Prostate gland (tissue), 2 donors: ENCODE results near the gene PPP1R15B. TPM values are rescaled to one million over a fixed set of nuclear protein-coding genes. Genes with fewer than 3 reads are reported as not detected.

Experiments used
- DNase-seq: peaks from one replicate; pipeline ENCODE4 v3.0.0-alpha.2; 2019; ENCODE audit warnings: low spot score
- H3K27ac ChIP-seq, 2 donors: fragments of 200-600 bp; sonication (generic); 2 replicates each; pipeline ENCODE4 v1.5.1; 2017 to 2019
- H3K27me3 ChIP-seq: fragments of 200-600 bp; sonication (generic); replicated peaks from 2 replicates; pipeline ENCODE4 v1.5.1; 2019; ENCODE audit not compliant: insufficient read depth
- H3K36me3 ChIP-seq, 2 donors: fragments of 200-600 bp; sonication (generic); 1 replicate in 1 of 2; 2 replicates in 1 of 2; pipeline versions ENCODE4 v1.5.1 to v1.8.1; 2017 to 2019
- H3K4me1 ChIP-seq: fragments of 200-600 bp; sonication (generic); replicated peaks from 2 replicates; pipeline ENCODE4 v1.5.1; 2019
- H3K4me3 ChIP-seq, 2 donors: fragments of 200-600 bp; sonication (generic); 2 replicates each; pipeline ENCODE4 v1.5.1; 2017 to 2019
- H3K9me3 ChIP-seq: fragments of 200-600 bp; sonication (generic); 2 replicates; pipeline ENCODE4 v1.5.1; 2017
- CTCF ChIP-seq, 4 experiments: fragments of 200-600 bp in 2 of 4; fragments of 450-650 bp in 2 of 4; sonication (generic) in 2 of 4; IDR thresholded peaks; 1 replicate in 3 of 4; 2 replicates in 1 of 4; pipeline ENCODE4 v1.5.1; 2016 to 2019; ENCODE audit warnings: antibody characterized with exemption in 4 of 4, mild to moderate bottlenecking in 2 of 4, moderate library complexity in 2 of 4
- POLR2A ChIP-seq: fragments of 450-650 bp; IDR thresholded peaks from one replicate; pipeline ENCODE4 v1.6.1; 2016; ENCODE audit warnings: antibody characterized with exemption, mild to moderate bottlenecking
- POLR2AphosphoS5 ChIP-seq: sonication (generic); formaldehyde crosslinking; IDR thresholded peaks from one replicate; pipeline ENCODE4 v1.6.1; 2017; ENCODE audit warnings: antibody characterized with exemption
- WGBS: methylation state at CpG from one replicate; pipeline ENCODE4 v1.1.5; 2018; 5-methylcytosine and 5-hydroxymethylcytosine counted together
- intact Hi-C: fragments of 100-400 bp; cut with DNase I; formaldehyde crosslinking; loops from one replicate; pipeline ENCODE4 v1.14.2; 2022
- total RNA-seq, 2 donors: library from RNA; depleted of rRNA; stranded (reverse); fragments of >200 nt; gene quantifications; one replicate each; pipeline ENCODE4 v1.1.0, GENCODE V29; 2016

Gene PPP1R15B
- total RNA-seq, 2 donors from 2014 or later, result 43.5 to 45.0 TPM

- DNase-seq, result no peak
- intact Hi-C loops, result no loop called here
- 31% methylated on average over 4 of the region's 4 CpGs for WGBS
- Histone ChIP-seq H3K36me3 (no peaks in the 10 kb centered on the region), H3K27ac (no peak overlapping the region), H3K27me3 (no peaks in the 10 kb centered on the region), H3K4me3 (no peak overlapping the region), H3K4me1 (no peaks in the 10 kb centered on the region), H3K9me3 (no peaks in the 10 kb centered on the region)
- TF ChIP-seq POLR2A (no peak), CTCF (IDR thresholded peaks at IDR 0.05) (no peak), POLR2AphosphoS5 (no peak)
Observed at GRCh38 chr1:204390751-204391466, 20.7 kb downstream of the PPP1R15B start.

- 92% methylated on average over 2 of the region's 2 CpGs for WGBS
- no peaks in the 10 kb centered on the region for H3K4me1 ChIP-seq
- no peaks in the 10 kb centered on the region for H3K36me3 ChIP-seq
- H3K27ac ChIP-seq, result no peak overlapping the region
- no peak for TF ChIP-seq CTCF (IDR thresholded peaks at IDR 0.05)
- no peak for DNase-seq
- H3K4me3 ChIP-seq, result no peak overlapping the region
- H3K27me3 ChIP-seq, result no peaks in the 10 kb centered on the region
- H3K9me3 ChIP-seq, result no peaks in the 10 kb centered on the region
- intact Hi-C loops, result no loop called here
Observed at GRCh38 chr1:204385727-204386126, 25.9 kb downstream of the PPP1R15B start.

- 40% methylated on average over 7 of the region's 7 CpGs for WGBS
- no peaks in the 10 kb centered on the region for H3K9me3 ChIP-seq
- H3K4me1 ChIP-seq, result no peaks in the 10 kb centered on the region
- H3K4me3 ChIP-seq, result no peak overlapping the region
- TF ChIP-seq CTCF (IDR thresholded peaks at IDR 0.05) (no peak), POLR2AphosphoS5 (no peak)
- H3K27me3 ChIP-seq, result no peaks in the 10 kb centered on the region
- H3K27ac ChIP-seq, result no peak overlapping the region
- no peaks in the 10 kb centered on the region for H3K36me3 ChIP-seq
- peak; percentile 48 for DNase-seq
- intact Hi-C loops, result no loop called here
Observed at GRCh38 chr1:204384636-204385352, 26.8 kb downstream of the PPP1R15B start.

- peaks cover 2% of the 10 kb centered on the region for H3K4me1 ChIP-seq
- no peaks in the 10 kb centered on the region for H3K36me3 ChIP-seq
- H3K27me3 ChIP-seq, result no peaks in the 10 kb centered on the region
- DNase-seq, result no peak
- H3K9me3 ChIP-seq, result no peaks in the 10 kb centered on the region
- intact Hi-C loops, result no loop called here
- TF ChIP-seq POLR2A (no peak), POLR2AphosphoS5 (no peak), CTCF (IDR thresholded peaks at IDR 0.05) (no peak)
- H3K27ac ChIP-seq, result no peak overlapping the region
- WGBS, result 73% methylated on average over 5 of the region's 5 CpGs
- H3K4me3 ChIP-seq, result no peak overlapping the region
Observed at GRCh38 chr1:204383163-204383904, 28.3 kb downstream of the PPP1R15B start.
